ENCODE data around the gene PPP2R5B. TPM values are rescaled to one million over a fixed set of nuclear protein-coding genes. Genes with fewer than 3 reads are reported as not detected.
A peak's percentile ranks its signal among the peaks of the same experiment; 100 is the strongest.

The PPP2R5B gene
- total RNA-seq, 2 experiments from 2014 or later: 16.8 to 18.3 TPM

- ChIA-PET POLR2A (interaction anchor here (0.7 to 2.4 kb wide), 4 partner anchors 19 to 47 kb away, joined by 3 to 8 read pairs (median 5); no protein-coding TSS in a partner anchor), CTCF (interaction anchor here (1.4 to 2.8 kb wide), 4 partner anchors 26 to 50 kb away, joined by 3 to 22 read pairs (median 10); partner anchors contain the start of gene CDC42BPG)
- TF ChIP-seq CTCF (IDR thresholded peaks at IDR 0.05): no peak
- peak in 1 of 14 experiments; percentile 46 for DNase-seq
- H3K4me3 Mint-ChIP-seq: no peak overlapping the region
- intact Hi-C loops (cut with DNase I, micrococcal nuclease): loop anchor here (1.0 to 10.0 kb wide), 3 partner anchors 48 to 110 kb away; no protein-coding TSS in a partner anchor
- no peak for ATAC-seq (ENCODE audit: poor library complexity)
- H3K9me3 Mint-ChIP-seq: no peaks in the 10 kb centered on the region
- H3K36me3 ChIP-seq (ENCODE audit: insufficient read depth, low read length): peaks cover 28% of the 10 kb centered on the region
- H3K9me3 ChIP-seq (ENCODE audit: control insufficient read depth in 1 of 2, insufficient read depth in 1 of 2, low read length in 2 of 2): no peaks in the 10 kb centered on the region
- no peaks in the 10 kb centered on the region for H3K27me3 Mint-ChIP-seq
- no peaks in the 10 kb centered on the region for H3K27me3 ChIP-seq (ENCODE audit: control insufficient read depth in 1 of 2, insufficient read depth in 2 of 2, low read length in 2 of 2)
- no peak overlapping the region for H3K27ac ChIP-seq (ENCODE audit: low read depth in 1 of 2, low read length in 2 of 2)
- H3K4me3 ChIP-seq (ENCODE audit: low read length): no peak overlapping the region
- H3K4me1 ChIP-seq (ENCODE audit: insufficient read depth, low read length): peaks cover 19% of the 10 kb centered on the region
- peaks cover 40% of the 10 kb centered on the region for H3K36me3 Mint-ChIP-seq (ENCODE audit: low read depth)
- H3K27ac Mint-ChIP-seq: peak overlapping the region; percentile 70
- H3K4me1 Mint-ChIP-seq (ENCODE audit: low read depth): peaks cover under 1% of the 10 kb centered on the region
These were observed 29.6 kb upstream of the PPP2R5B start for GRCh38 chr11:64894812-64895452.

GRCh38 chr11:64896448-64897022 lies 28.0 kb upstream of the PPP2R5B start:
- intact Hi-C loops (cut with DNase I, micrococcal nuclease): loop anchor here in 1 of 2 experiments (10.0 kb wide), 1 partner anchor 112 kb away; no protein-coding TSS in a partner anchor
- H3K9me3 ChIP-seq (ENCODE audit: control insufficient read depth in 1 of 2, insufficient read depth in 1 of 2, low read length in 2 of 2): no peaks in the 10 kb centered on the region

More at GRCh38 chr11:64896448-64897022, 28.0 kb upstream of the PPP2R5B start:
- H3K27me3 Mint-ChIP-seq: no peaks in the 10 kb centered on the region
- H3K27ac Mint-ChIP-seq: peak overlapping the region; percentile 70
- POLR2A ChIA-PET: interaction anchor here (1.1 kb wide), 2 partner anchors 46 to 49 kb away, joined by 3 read pairs; no protein-coding TSS in a partner anchor
- H3K36me3 Mint-ChIP-seq (ENCODE audit: low read depth): peaks cover 51% of the 10 kb centered on the region
- CTCF ChIA-PET: interaction anchor here (1.1 kb wide), 1 partner anchor 52 kb away, joined by 3 read pairs; the partner anchor contains the start of gene CDC42BPG
- Histone ChIP-seq H3K27me3 (ENCODE audit: control insufficient read depth in 1 of 2, insufficient read depth in 2 of 2, low read length in 2 of 2) (no peaks in the 10 kb centered on the region), H3K36me3 (ENCODE audit: insufficient read depth, low read length) (peaks cover 34% of the 10 kb centered on the region), H3K4me3 (ENCODE audit: low read length) (no peak overlapping the region), H3K4me1 (ENCODE audit: insufficient read depth, low read length) (peaks cover 31% of the 10 kb centered on the region), H3K27ac (ENCODE audit: low read depth in 1 of 2, low read length in 2 of 2) (no peak overlapping the region)
- no peak overlapping the region for H3K4me3 Mint-ChIP-seq
- ATAC-seq (ENCODE audit: poor library complexity) (no peak), DNase-seq (no peak)
- no peaks in the 10 kb centered on the region for H3K9me3 Mint-ChIP-seq
- peaks cover 10% of the 10 kb centered on the region for H3K4me1 Mint-ChIP-seq (ENCODE audit: low read depth)
- no peak for TF ChIP-seq CTCF (IDR thresholded peaks at IDR 0.05)
